Stimulated activated memory B cell treated with anti-CD40 and anti-IgM and Interleukin-4, amounts not matched to agents 10 μg/mL and 1 μg/mL and 100 μg/mL, for 72 hours (primary cell): ENCODE results near the gene IL1RAP.

Source experiments
- ATAC-seq: fragments of 150-1000 bp; cut with Tn5 transposase; 2 replicates; pipeline ENCODE4 v1.10.0; 2021
- H3K27ac Mint-ChIP-seq: one replicate; pipeline ENCODE4 v1.8.0; 2022; ENCODE audit warnings: mild to moderate bottlenecking, mixed read lengths
- H3K27me3 Mint-ChIP-seq: one replicate; pipeline ENCODE4 v1.8.0; 2022; ENCODE audit warnings: mixed read lengths
- H3K36me3 Mint-ChIP-seq: one replicate; pipeline ENCODE4 v1.8.0; 2022; ENCODE audit warnings: mixed read lengths
- H3K4me1 Mint-ChIP-seq: one replicate; pipeline ENCODE4 v1.8.0; 2022; ENCODE audit warnings: mixed read lengths
- H3K4me3 Mint-ChIP-seq: one replicate; pipeline ENCODE4 v1.8.0; 2022; ENCODE audit warnings: mild to moderate bottlenecking, moderate library complexity, mixed read lengths
- H3K9me3 Mint-ChIP-seq: one replicate; pipeline ENCODE4 v1.8.0; 2022; ENCODE audit warnings: mixed read lengths

Gene IL1RAP

GRCh38 chr3:190617185-190617584 is 103.3 kb downstream of the IL1RAP start:
- no peaks in the 10 kb centered on the region for H3K36me3 Mint-ChIP-seq
- H3K27me3 Mint-ChIP-seq = no peaks in the 10 kb centered on the region
- ATAC-seq = peak; percentile 93
- H3K4me1 Mint-ChIP-seq = peaks cover 34% of the 10 kb centered on the region
- H3K9me3 Mint-ChIP-seq = no peaks in the 10 kb centered on the region
- peak overlapping the region; percentile 8 for H3K4me3 Mint-ChIP-seq
- H3K27ac Mint-ChIP-seq = peak overlapping the region; percentile 91

GRCh38 chr3:190618330-190619030 is 104.6 kb downstream of the IL1RAP start:
- H3K36me3 Mint-ChIP-seq = peaks cover under 1% of the 10 kb centered on the region
- peak overlapping the region; percentile 91 for H3K27ac Mint-ChIP-seq
- peak overlapping the region; percentile 39 for H3K4me3 Mint-ChIP-seq
- ATAC-seq = peak; percentile 81
- H3K4me1 Mint-ChIP-seq = peaks cover 34% of the 10 kb centered on the region
- H3K27me3 Mint-ChIP-seq = no peaks in the 10 kb centered on the region
- no peaks in the 10 kb centered on the region for H3K9me3 Mint-ChIP-seq

GRCh38 chr3:190619353-190619752 is 105.5 kb downstream of the IL1RAP start:
- Mint-ChIP-seq H3K9me3 (no peaks in the 10 kb centered on the region), H3K4me1 (peaks cover 34% of the 10 kb centered on the region)

GRCh38 chr3:190619761-190620160 is 105.9 kb downstream of the IL1RAP start:
- Mint-ChIP-seq H3K36me3 (peaks cover 13% of the 10 kb centered on the region), H3K4me3 (no peak overlapping the region), H3K9me3 (no peaks in the 10 kb centered on the region), H3K27ac (peak overlapping the region; percentile 91), H3K27me3 (no peaks in the 10 kb centered on the region), H3K4me1 (peaks cover 34% of the 10 kb centered on the region)
- no peak for ATAC-seq

More at GRCh38 chr3:190619353-190619752, 105.5 kb downstream of the IL1RAP start:
- ATAC-seq = no peak
- no peak overlapping the region for H3K4me3 Mint-ChIP-seq
- no peaks in the 10 kb centered on the region for H3K27me3 Mint-ChIP-seq
- H3K27ac Mint-ChIP-seq = peak overlapping the region; percentile 91
- peaks cover 10% of the 10 kb centered on the region for H3K36me3 Mint-ChIP-seq

- no peak for ATAC-seq
- H3K9me3 Mint-ChIP-seq = no peaks in the 10 kb centered on the region
- peaks cover 34% of the 10 kb centered on the region for H3K4me1 Mint-ChIP-seq
- peaks cover 13% of the 10 kb centered on the region for H3K36me3 Mint-ChIP-seq
- no peaks in the 10 kb centered on the region for H3K27me3 Mint-ChIP-seq
- peak overlapping the region; percentile 19 for H3K27ac Mint-ChIP-seq
- no peak overlapping the region for H3K4me3 Mint-ChIP-seq
These were observed 107.2 kb downstream of the IL1RAP start for GRCh38 chr3:190620886-190621608.

GRCh38 chr3:190621927-190622326 is 108.0 kb downstream of the IL1RAP start:
- Mint-ChIP-seq H3K4me1 (peaks cover 25% of the 10 kb centered on the region), H3K27me3 (no peaks in the 10 kb centered on the region), H3K4me3 (no peak overlapping the region), H3K36me3 (peaks cover 13% of the 10 kb centered on the region), H3K27ac (no peak overlapping the region), H3K9me3 (no peaks in the 10 kb centered on the region)
- ATAC-seq = no peak

GRCh38 chr3:190624282-190624681 is 110.4 kb downstream of the IL1RAP start:
- Mint-ChIP-seq H3K4me1 (peaks cover 1% of the 10 kb centered on the region), H3K4me3 (no peak overlapping the region), H3K27ac (no peak overlapping the region), H3K9me3 (no peaks in the 10 kb centered on the region), H3K27me3 (no peaks in the 10 kb centered on the region), H3K36me3 (peaks cover 13% of the 10 kb centered on the region)
- ATAC-seq = no peak

GRCh38 chr3:190626951-190627620 is 113.2 kb downstream of the IL1RAP start:
- H3K36me3 Mint-ChIP-seq = peaks cover 13% of the 10 kb centered on the region
- H3K27ac Mint-ChIP-seq = no peak overlapping the region
- H3K4me1 Mint-ChIP-seq = peaks cover 10% of the 10 kb centered on the region
- no peaks in the 10 kb centered on the region for H3K9me3 Mint-ChIP-seq
- H3K4me3 Mint-ChIP-seq = no peak overlapping the region
- no peaks in the 10 kb centered on the region for H3K27me3 Mint-ChIP-seq
- ATAC-seq = no peak

GRCh38 chr3:190629088-190629487 is 115.2 kb downstream of the IL1RAP start:
- Mint-ChIP-seq H3K27me3 (no peaks in the 10 kb centered on the region), H3K4me1 (peaks cover 10% of the 10 kb centered on the region), H3K36me3 (peaks cover 6% of the 10 kb centered on the region), H3K9me3 (no peaks in the 10 kb centered on the region), H3K27ac (no peak overlapping the region), H3K4me3 (no peak overlapping the region)
- no peak for ATAC-seq

GRCh38 chr3:190631295-190631694 is 117.4 kb downstream of the IL1RAP start:
- peaks cover 10% of the 10 kb centered on the region for H3K4me1 Mint-ChIP-seq
- no peaks in the 10 kb centered on the region for H3K9me3 Mint-ChIP-seq
- H3K27ac Mint-ChIP-seq = peak overlapping the region; percentile 51
- H3K36me3 Mint-ChIP-seq = no peaks in the 10 kb centered on the region
- no peak overlapping the region for H3K4me3 Mint-ChIP-seq
- no peaks in the 10 kb centered on the region for H3K27me3 Mint-ChIP-seq
- no peak for ATAC-seq

- Mint-ChIP-seq H3K4me1 (no peaks in the 10 kb centered on the region), H3K27ac (no peak overlapping the region), H3K27me3 (no peaks in the 10 kb centered on the region), H3K36me3 (peaks cover 29% of the 10 kb centered on the region), H3K9me3 (no peaks in the 10 kb centered on the region), H3K4me3 (no peak overlapping the region)
- ATAC-seq = no peak
These were observed 127.7 kb downstream of the IL1RAP start for GRCh38 chr3:190641564-190641963.

GRCh38 chr3:190642016-190642415 is 128.1 kb downstream of the IL1RAP start:
- no peaks in the 10 kb centered on the region for H3K4me1 Mint-ChIP-seq
- peaks cover 33% of the 10 kb centered on the region for H3K36me3 Mint-ChIP-seq
- H3K27ac Mint-ChIP-seq = no peak overlapping the region
- H3K27me3 Mint-ChIP-seq = no peaks in the 10 kb centered on the region
- no peaks in the 10 kb centered on the region for H3K9me3 Mint-ChIP-seq
- ATAC-seq = no peak
- no peak overlapping the region for H3K4me3 Mint-ChIP-seq

- Mint-ChIP-seq H3K27ac (no peak overlapping the region), H3K9me3 (no peaks in the 10 kb centered on the region), H3K4me1 (no peaks in the 10 kb centered on the region), H3K27me3 (no peaks in the 10 kb centered on the region), H3K36me3 (peaks cover 40% of the 10 kb centered on the region), H3K4me3 (no peak overlapping the region)
- no peak for ATAC-seq
These were observed 130.2 kb downstream of the IL1RAP start for GRCh38 chr3:190644035-190644434.

- Mint-ChIP-seq H3K4me1 (no peaks in the 10 kb centered on the region), H3K36me3 (peaks cover 36% of the 10 kb centered on the region), H3K9me3 (no peaks in the 10 kb centered on the region), H3K27me3 (no peaks in the 10 kb centered on the region), H3K27ac (no peak overlapping the region), H3K4me3 (no peak overlapping the region)
- ATAC-seq = no peak
These were observed 130.9 kb downstream of the IL1RAP start for GRCh38 chr3:190644766-190645165.

GRCh38 chr3:190645932-190646460 is 132.1 kb downstream of the IL1RAP start:
- Mint-ChIP-seq H3K36me3 (peaks cover 32% of the 10 kb centered on the region), H3K27me3 (no peaks in the 10 kb centered on the region), H3K4me1 (no peaks in the 10 kb centered on the region), H3K4me3 (no peak overlapping the region), H3K27ac (no peak overlapping the region), H3K9me3 (no peaks in the 10 kb centered on the region)
- no peak for ATAC-seq
